GM10266 (cell line): ENCODE data around the gene SPIB.
A peak's percentile ranks its signal among the peaks of the same experiment; 100 is the strongest.

Source experiments
- DNase-seq: peaks from one replicate; pipeline ENCODE4 v3.0.0; 2012; ENCODE audit errors: extremely low spot score
- TF ChIP-seq, protein P1 (sequence below): IDR thresholded peaks from 2 replicates; pipeline ENCODE4 v1.5.1; 2012; ENCODE audit warnings: mild to moderate bottlenecking, low read depth; ENCODE audit not compliant: control insufficient read depth, insufficient read depth; ENCODE audit errors: missing control alignments

The SPIB gene

DNA sequence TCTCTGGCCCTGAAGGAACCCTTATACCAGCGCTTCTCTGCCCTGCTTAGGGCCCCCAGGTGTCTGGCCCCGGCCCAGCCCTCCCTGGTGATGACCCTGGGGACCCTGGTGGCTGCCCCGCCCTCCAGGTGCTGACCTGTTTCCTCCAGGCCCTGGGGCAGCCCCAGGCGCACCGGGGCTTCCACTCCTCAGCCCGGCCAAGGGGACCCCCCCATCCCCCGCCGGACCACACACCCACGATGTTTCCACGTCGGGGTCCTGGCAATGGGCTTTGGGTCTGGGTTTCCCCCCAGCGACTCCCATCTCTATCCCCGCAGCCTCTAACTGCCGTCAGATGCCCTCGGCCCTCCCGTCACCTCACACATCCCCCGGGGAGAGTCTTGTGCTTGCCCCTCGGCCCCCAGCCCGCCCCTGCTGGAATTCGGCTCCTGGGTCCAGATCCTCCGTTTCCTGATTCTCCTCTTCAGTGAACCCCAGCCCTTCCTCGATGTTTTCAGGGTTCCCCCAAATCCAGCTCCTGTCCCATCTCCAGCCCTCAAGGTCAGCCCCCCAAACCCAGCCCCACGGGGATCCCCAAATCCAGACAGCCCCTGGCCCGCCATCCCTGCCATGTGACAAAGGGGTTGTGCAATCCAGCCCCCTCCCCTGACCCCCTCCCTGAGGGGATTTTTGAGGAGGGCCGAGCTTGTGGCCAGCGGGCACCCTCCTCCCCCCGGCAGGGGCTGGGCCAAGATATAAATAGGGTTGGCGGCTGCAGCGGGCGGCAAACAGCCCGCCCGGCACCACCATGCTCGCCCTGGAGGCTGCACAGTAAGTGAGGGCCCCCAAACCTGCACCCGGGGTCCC lies at the start of gene SPIB:
Gene SPIB (plus strand): TSS at position 763 of the 846 bp plus-strand sequence. CDS start 25 bp downstream, at position 788.
- no peak for DNase-seq
- TF ChIP-seq, protein P1, sequence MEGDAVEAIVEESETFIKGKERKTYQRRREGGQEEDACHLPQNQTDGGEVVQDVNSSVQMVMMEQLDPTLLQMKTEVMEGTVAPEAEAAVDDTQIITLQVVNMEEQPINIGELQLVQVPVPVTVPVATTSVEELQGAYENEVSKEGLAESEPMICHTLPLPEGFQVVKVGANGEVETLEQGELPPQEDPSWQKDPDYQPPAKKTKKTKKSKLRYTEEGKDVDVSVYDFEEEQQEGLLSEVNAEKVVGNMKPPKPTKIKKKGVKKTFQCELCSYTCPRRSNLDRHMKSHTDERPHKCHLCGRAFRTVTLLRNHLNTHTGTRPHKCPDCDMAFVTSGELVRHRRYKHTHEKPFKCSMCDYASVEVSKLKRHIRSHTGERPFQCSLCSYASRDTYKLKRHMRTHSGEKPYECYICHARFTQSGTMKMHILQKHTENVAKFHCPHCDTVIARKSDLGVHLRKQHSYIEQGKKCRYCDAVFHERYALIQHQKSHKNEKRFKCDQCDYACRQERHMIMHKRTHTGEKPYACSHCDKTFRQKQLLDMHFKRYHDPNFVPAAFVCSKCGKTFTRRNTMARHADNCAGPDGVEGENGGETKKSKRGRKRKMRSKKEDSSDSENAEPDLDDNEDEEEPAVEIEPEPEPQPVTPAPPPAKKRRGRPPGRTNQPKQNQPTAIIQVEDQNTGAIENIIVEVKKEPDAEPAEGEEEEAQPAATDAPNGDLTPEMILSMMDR = no peak

DNA sequence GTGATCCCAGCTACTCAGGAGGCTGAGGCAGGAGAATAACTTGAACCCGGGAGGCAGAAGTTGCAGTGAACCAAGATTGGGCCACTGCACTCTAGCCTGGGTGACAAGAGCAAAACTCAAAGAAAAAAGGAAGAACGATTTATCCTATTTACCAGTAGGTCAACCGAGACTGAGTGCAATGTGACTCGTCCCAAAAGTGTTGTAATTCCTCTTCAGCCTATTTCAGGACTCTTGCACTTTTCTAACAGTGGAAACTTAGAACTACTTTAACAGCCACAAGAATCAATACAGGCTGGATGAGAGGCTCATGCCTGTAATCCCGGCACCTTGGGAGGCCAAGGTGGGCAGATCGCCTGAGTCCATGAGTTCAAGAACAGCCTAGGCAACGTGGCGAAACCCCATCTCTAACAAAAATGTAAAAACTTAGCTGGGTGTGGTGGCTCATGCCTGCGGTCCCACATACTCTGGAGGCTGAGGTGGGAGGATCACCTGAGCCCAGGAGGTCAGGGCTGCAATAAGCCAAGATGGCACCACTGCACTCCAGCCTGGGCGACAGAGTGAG lies 46.7 kb upstream of the SPIB start:
- DNase-seq = no peak
- TF ChIP-seq, protein P1 = no peak

DNA sequence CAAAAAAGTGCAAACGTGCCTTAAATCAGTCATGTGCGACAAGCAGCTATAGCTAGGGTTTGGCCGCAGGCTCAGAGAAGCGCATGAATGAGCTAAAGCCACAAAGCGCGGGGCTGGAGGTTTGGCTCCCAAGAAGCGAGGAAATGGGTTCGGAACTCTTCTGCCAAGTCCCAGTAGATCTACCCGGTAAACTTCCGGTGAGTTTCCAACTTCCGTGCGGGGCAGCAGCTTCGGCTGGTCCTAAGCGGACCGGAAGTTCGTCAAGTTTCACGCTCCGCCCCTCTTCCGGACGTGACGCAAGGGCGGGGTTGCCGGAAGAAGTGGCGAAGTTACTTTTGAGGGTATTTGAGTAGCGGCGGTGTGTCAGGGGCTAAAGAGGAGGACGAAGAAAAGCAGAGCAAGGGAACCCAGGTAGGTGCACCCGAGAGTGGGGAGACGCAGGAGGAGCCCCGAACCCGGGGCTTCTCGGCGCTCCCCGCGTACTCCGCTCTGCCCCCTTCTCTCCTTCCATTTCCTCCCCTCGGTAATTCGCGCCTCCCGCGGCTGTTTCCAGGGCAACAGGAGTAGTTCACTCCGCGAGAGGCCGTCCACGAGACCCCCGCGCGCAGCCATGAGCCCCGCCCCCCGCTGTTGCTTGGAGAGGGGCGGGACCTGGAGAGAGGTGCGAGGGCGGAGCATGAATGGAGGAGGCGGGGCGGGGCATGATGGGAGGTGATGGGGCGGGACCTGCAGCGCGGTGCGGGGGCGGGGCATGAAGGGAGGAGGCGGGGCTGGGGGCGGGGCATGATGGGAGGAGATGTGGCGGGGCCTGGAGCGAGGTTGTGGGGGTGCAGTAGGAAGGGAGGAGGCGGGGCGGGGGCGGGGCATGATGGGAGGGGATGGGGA lies 42.3 kb upstream of the SPIB start, which contains the start of gene NR1H2:
Gene NR1H2 (plus strand): TSS at position 292 of the 885 bp plus-strand sequence. CDS start 1,149 bp downstream, outside the sequence.
- TF ChIP-seq, protein P1 = no peak
- peak; percentile 86 for DNase-seq

DNA sequence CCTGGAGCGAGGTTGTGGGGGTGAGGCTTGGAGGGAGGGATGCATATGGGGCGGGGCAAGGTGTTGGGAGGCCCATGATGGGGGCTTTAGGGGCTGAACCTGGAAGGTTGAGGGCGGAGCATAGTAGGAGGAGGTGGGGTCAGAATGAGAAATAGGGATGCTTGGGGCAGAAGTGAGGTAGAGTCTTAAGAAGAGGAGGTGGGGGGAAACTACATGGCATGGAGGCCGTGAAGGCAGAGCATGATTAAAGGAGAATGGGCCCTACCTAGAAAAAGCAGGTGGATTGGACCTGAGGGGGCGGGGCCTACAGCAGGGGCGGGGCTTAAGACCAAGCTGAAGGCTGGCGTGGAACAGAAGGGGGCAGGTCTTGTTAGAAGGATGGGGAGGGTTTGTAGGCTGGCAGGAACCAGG lies 41.7 kb upstream of the SPIB start:
- TF ChIP-seq, protein P1 = no peak
- DNase-seq = no peak

DNA sequence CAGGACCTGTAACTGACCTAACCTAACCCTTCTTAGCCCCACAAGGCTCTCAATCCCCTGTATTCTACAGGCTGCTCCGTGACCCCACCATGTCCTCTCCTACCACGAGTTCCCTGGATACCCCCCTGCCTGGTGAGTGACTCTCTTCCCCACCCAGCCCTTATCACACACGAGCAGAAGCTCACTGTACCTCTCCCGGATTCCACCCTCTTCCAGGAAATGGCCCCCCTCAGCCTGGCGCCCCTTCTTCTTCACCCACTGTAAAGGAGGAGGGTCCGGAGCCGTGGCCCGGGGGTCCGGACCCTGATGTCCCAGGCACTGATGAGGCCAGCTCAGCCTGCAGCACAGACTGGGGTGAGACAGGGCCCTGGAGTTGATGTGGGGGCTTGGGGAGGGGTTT lies 41.2 kb upstream of the SPIB start:
- no peak for DNase-seq
- TF ChIP-seq, protein P1 = no peak

DNA sequence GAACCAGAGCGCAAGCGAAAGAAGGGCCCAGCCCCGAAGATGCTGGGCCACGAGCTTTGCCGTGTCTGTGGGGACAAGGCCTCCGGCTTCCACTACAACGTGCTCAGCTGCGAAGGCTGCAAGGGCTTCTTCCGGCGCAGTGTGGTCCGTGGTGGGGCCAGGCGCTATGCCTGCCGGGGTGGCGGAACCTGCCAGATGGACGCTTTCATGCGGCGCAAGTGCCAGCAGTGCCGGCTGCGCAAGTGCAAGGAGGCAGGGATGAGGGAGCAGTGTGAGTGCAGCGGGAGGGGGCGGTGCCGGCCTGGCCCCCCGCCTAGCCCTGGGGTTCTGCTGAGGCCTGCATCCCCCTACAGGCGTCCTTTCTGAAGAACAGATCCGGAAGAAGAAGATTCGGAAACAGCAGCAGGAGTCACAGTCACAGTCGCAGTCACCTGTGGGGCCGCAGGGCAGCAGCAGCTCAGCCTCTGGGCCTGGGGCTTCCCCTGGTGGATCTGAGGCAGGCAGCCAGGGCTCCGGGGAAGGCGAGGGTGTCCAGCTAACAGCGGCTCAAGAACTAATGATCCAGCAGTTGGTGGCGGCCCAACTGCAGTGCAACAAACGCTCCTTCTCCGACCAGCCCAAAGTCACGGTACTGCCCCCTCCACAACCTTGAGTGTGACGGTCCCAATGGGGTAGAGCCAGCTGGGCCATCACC lies 40.4 kb upstream of the SPIB start:
- DNase-seq = no peak
- TF ChIP-seq, protein P1 = no peak
